GM18867 (cell line): ENCODE data around the gene BID.
"Not testable (repeated sequence)": the region's sequence is repeated elsewhere in the genome, so short reads cannot be mapped to it uniquely, and the experiment has no call there.

ENCODE experiments used
- ATAC-seq: cut with Tn5 transposase; IDR thresholded peaks from one replicate; pipeline ENCODE4 v1.9.1; 2021; ENCODE audit warnings: mild to moderate bottlenecking, moderate library complexity; ENCODE audit not compliant: unreplicated experiment

The BID gene

GRCh38 chr22:17705951-17706900 lies 68.0 kb downstream of the BID start:
- peak; percentile 76 for ATAC-seq

- no peak for ATAC-seq
Observed at GRCh38 chr22:17705546-17705945, 68.7 kb downstream of the BID start.

GRCh38 chr22:17703811-17704210 lies 70.5 kb downstream of the BID start:
- ATAC-seq, result no peak

GRCh38 chr22:17700778-17701177 lies 73.5 kb downstream of the BID start:
- ATAC-seq, result no peak

GRCh38 chr22:17699696-17700340 lies 74.5 kb downstream of the BID start:
- ATAC-seq, result no peak

- no peak for ATAC-seq
Observed at GRCh38 chr22:17698948-17699347, 75.3 kb downstream of the BID start.

- not testable (repeated sequence) for ATAC-seq
Observed at GRCh38 chr22:17698276-17698675, 76.0 kb downstream of the BID start.

- ATAC-seq, result not testable (repeated sequence)
Observed at GRCh38 chr22:17697196-17697595, 77.1 kb downstream of the BID start.

- ATAC-seq, result no peak
Observed at GRCh38 chr22:17695986-17696385, 78.3 kb downstream of the BID start.

GRCh38 chr22:17694752-17695151 lies 79.5 kb downstream of the BID start:
- no peak for ATAC-seq

- ATAC-seq, result no peak
Observed at GRCh38 chr22:17694193-17694592, 80.1 kb downstream of the BID start.

- no peak for ATAC-seq
Observed at GRCh38 chr22:17692841-17693240, 81.4 kb downstream of the BID start.

- ATAC-seq, result no peak
Observed at GRCh38 chr22:17684245-17684644, 90.0 kb downstream of the BID start.
